ENCODE measurements around the gene CAPZA1.

DNA sequence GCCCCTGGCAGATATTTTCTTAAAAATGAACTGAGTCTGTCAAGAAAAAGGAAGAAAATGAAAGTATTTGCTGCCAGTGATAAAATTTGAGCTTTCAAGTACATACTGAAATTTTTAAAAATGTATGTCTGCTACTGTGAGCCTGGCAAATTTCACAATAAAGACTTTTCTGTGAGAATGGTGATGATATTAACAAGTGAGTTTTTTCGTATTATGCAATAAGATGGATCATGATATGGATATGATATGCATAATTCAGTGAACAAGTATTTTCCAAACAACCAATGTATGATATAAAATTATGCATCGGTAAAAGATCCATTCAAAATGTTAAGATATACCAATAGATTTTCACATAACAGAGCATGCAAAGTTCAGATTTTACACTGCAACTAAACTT is 16.6 kb upstream of the CAPZA1 start:
- TF ChIP-seq, protein P1, sequence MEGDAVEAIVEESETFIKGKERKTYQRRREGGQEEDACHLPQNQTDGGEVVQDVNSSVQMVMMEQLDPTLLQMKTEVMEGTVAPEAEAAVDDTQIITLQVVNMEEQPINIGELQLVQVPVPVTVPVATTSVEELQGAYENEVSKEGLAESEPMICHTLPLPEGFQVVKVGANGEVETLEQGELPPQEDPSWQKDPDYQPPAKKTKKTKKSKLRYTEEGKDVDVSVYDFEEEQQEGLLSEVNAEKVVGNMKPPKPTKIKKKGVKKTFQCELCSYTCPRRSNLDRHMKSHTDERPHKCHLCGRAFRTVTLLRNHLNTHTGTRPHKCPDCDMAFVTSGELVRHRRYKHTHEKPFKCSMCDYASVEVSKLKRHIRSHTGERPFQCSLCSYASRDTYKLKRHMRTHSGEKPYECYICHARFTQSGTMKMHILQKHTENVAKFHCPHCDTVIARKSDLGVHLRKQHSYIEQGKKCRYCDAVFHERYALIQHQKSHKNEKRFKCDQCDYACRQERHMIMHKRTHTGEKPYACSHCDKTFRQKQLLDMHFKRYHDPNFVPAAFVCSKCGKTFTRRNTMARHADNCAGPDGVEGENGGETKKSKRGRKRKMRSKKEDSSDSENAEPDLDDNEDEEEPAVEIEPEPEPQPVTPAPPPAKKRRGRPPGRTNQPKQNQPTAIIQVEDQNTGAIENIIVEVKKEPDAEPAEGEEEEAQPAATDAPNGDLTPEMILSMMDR (IDR thresholded peaks at IDR 0.05; ENCODE audit: insufficient read depth, low read depth, low read length), result no peak
- TF ChIP-seq EZH2 (IDR thresholded peaks at IDR 0.05; ENCODE audit: insufficient read depth, low read length), result no peak
